HG03571 (cell line): ENCODE measurements around the gene SLX9.
"Not testable (repeated sequence)": the region's sequence is repeated elsewhere in the genome, so short reads cannot be mapped to it uniquely, and the experiment has no call there.

Source experiments
- ATAC-seq: cut with Tn5 transposase; IDR thresholded peaks from one replicate; pipeline ENCODE4 v1.9.1; 2021; ENCODE audit not compliant: unreplicated experiment

The SLX9 gene

GRCh38 chr21:44902268-44903049, 37.4 kb upstream of the SLX9 start:
- no peak for ATAC-seq

GRCh38 chr21:44903050-44903685, 36.7 kb upstream of the SLX9 start:
- no peak for ATAC-seq

- no peak for ATAC-seq
Measured at GRCh38 chr21:44903689-44904088, 36.1 kb upstream of the SLX9 start.

- ATAC-seq = no peak
Measured at GRCh38 chr21:44904141-44904923, 35.5 kb upstream of the SLX9 start.

- no peak for ATAC-seq
Measured at GRCh38 chr21:44905016-44905727, 34.7 kb upstream of the SLX9 start.

- ATAC-seq = no peak
Measured at GRCh38 chr21:44905728-44906090, 34.1 kb upstream of the SLX9 start.

- no peak for ATAC-seq
Measured at GRCh38 chr21:44907225-44907965, 32.4 kb upstream of the SLX9 start.

GRCh38 chr21:44907966-44908895, 31.6 kb upstream of the SLX9 start:
- ATAC-seq = no peak

GRCh38 chr21:44908908-44909307, 30.9 kb upstream of the SLX9 start:
- ATAC-seq = no peak

GRCh38 chr21:44909719-44910118, 30.1 kb upstream of the SLX9 start:
- no peak for ATAC-seq

GRCh38 chr21:44910229-44911067, 29.4 kb upstream of the SLX9 start:
- no peak for ATAC-seq

- no peak for ATAC-seq
Measured at GRCh38 chr21:44911068-44911383, 28.8 kb upstream of the SLX9 start.

- ATAC-seq = no peak
Measured at GRCh38 chr21:44911384-44912157, 28.3 kb upstream of the SLX9 start.

- no peak for ATAC-seq
Measured at GRCh38 chr21:44912158-44912473, 27.7 kb upstream of the SLX9 start.

- ATAC-seq = not testable (repeated sequence)
Measured at GRCh38 chr21:44912506-44913412, 27.1 kb upstream of the SLX9 start.

GRCh38 chr21:44913425-44914175, 26.2 kb upstream of the SLX9 start:
- no peak for ATAC-seq
